ENCODE results near the gene FN3KRP. TPM values are rescaled to one million over a fixed set of nuclear protein-coding genes. Genes with fewer than 3 reads are reported as not detected.

FN3KRP gene
- total and polyA plus RNA-seq, 2 of the 13 experiments (the other 11 are each of a cell fraction or from before 2014, with no cell fraction given) = 22.4 to 28.2 TPM

GRCh38 chr17:82737967-82738877 lies 21.7 kb downstream of the FN3KRP start (continued):
- TF ChIP-seq BATF2 (CRISPR knock-in tag; IDR thresholded peaks at IDR 0.05) = peak; percentile 99
- TF ChIP-seq DNMT1 (CRISPR knock-in tag; IDR thresholded peaks at IDR 0.05) = peak; percentile 25; the same call in 1 of the 2 replicates
- TF ChIP-seq ARNTL (CRISPR knock-in tag; IDR thresholded peaks at IDR 0.05) = peak; percentile 99
- TF ChIP-seq HMG20A (CRISPR knock-in tag; IDR thresholded peaks at IDR 0.05; ENCODE audit: borderline replicate concordance) = peak; percentile 94
- peak; percentile 33; the same call in 1 of the 2 replicates for TF ChIP-seq NCOR1 (IDR thresholded peaks at IDR 0.05; ENCODE audit: borderline replicate concordance, low read length)
- TF ChIP-seq KMT2A (CRISPR knock-in tag; IDR thresholded peaks at IDR 0.05) = peak; percentile 98
- TF ChIP-seq CEBPG (CRISPR knock-in tag; IDR thresholded peaks at IDR 0.05) = peak; percentile 71
- TF ChIP-seq ZNF75D (CRISPR knock-in tag; IDR thresholded peaks at IDR 0.05; ENCODE audit: borderline replicate concordance) = no peak
- peak; percentile 98 for TF ChIP-seq ZNF564 (CRISPR knock-in tag; IDR thresholded peaks at IDR 0.05)
- TF ChIP-seq ONECUT2 (CRISPR knock-in tag; IDR thresholded peaks at IDR 0.05) = peak; percentile 75
- TF ChIP-seq YEATS4 (CRISPR knock-in tag; IDR thresholded peaks at IDR 0.05; ENCODE audit: borderline replicate concordance) = peak; percentile 99
- TF ChIP-seq HNRNPK (IDR thresholded peaks at IDR 0.05; ENCODE audit: low read depth, low read length, poor library complexity, severe bottlenecking) = no peak
- peak; percentile 96 for TF ChIP-seq ZNF83 (CRISPR knock-in tag; IDR thresholded peaks at IDR 0.05; ENCODE audit: borderline replicate concordance)
- TF ChIP-seq, protein P1, sequence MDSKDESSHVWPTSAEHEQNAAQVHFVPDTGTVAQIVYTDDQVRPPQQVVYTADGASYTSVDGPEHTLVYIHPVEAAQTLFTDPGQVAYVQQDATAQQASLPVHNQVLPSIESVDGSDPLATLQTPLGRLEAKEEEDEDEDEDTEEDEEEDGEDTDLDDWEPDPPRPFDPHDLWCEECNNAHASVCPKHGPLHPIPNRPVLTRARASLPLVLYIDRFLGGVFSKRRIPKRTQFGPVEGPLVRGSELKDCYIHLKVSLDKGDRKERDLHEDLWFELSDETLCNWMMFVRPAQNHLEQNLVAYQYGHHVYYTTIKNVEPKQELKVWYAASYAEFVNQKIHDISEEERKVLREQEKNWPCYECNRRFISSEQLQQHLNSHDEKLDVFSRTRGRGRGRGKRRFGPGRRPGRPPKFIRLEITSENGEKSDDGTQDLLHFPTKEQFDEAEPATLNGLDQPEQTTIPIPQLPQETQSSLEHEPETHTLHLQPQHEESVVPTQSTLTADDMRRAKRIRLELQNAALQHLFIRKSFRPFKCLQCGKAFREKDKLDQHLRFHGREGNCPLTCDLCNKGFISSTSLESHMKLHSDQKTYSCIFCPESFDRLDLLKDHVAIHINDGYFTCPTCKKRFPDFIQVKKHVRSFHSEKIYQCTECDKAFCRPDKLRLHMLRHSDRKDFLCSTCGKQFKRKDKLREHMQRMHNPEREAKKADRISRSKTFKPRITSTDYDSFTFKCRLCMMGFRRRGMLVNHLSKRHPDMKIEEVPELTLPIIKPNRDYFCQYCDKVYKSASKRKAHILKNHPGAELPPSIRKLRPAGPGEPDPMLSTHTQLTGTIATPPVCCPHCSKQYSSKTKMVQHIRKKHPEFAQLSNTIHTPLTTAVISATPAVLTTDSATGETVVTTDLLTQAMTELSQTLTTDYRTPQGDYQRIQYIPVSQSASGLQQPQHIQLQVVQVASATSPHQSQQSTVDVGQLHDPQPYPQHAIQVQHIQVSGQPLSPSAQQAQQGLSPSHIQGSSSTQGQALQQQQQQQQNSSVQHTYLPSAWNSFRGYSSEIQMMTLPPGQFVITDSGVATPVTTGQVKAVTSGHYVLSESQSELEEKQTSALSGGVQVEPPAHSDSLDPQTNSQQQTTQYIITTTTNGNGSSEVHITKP (CRISPR knock-in tag; IDR thresholded peaks at IDR 0.05; ENCODE audit: low read depth) = peak; percentile 90
- TF ChIP-seq, protein P2, sequence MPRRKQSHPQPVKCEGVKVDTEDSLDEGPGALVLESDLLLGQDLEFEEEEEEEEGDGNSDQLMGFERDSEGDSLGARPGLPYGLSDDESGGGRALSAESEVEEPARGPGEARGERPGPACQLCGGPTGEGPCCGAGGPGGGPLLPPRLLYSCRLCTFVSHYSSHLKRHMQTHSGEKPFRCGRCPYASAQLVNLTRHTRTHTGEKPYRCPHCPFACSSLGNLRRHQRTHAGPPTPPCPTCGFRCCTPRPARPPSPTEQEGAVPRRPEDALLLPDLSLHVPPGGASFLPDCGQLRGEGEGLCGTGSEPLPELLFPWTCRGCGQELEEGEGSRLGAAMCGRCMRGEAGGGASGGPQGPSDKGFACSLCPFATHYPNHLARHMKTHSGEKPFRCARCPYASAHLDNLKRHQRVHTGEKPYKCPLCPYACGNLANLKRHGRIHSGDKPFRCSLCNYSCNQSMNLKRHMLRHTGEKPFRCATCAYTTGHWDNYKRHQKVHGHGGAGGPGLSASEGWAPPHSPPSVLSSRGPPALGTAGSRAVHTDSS (CRISPR knock-in tag; conservative IDR thresholded peaks at IDR 0.05) = no peak
- TF ChIP-seq MED8 (CRISPR knock-in tag; IDR thresholded peaks at IDR 0.05; ENCODE audit: insufficient replicate concordance) = peak; percentile 73
- TF ChIP-seq HMG20B (CRISPR knock-in tag; conservative IDR thresholded peaks at IDR 0.05) = peak; percentile 96
- TF ChIP-seq PCBP2 (optimal IDR thresholded peaks at IDR 0.05; ENCODE audit: low read depth, low read length, poor library complexity, severe bottlenecking) = no peak
- TF ChIP-seq E2F5 (CRISPR knock-in tag; conservative IDR thresholded peaks at IDR 0.05) = no peak
- peak; percentile 99 for TF ChIP-seq ZNF800 (CRISPR knock-in tag; IDR thresholded peaks at IDR 0.05)
